Heart left ventricle (tissue), 16 donors: ENCODE data around the gene SACS. TPM values are rescaled to one million over a fixed set of nuclear protein-coding genes. Genes with fewer than 3 reads are reported as not detected.

Source experiments
- ATAC-seq, 4 donors: fragments of 200-7000 bp; cut with Tn5 transposase; one replicate each; pipeline ENCODE4 v1.9.1; 2020 to 2022; ENCODE audit warnings: moderate library complexity in 4 of 4, mild to moderate bottlenecking in 3 of 4, moderate number of reproducible peaks in 1 of 4
- DNase-seq, 5 donors: peaks; one replicate each; pipeline ENCODE4 v3.0.0-alpha.2; 2020
- H3K27ac ChIP-seq, 12 donors: fragments of 200-600 bp; sonication (generic) in 4 of 12; one replicate each; pipeline versions ENCODE4 v1.5.0 to v1.8.0; 2016 to 2022; ENCODE audit warnings: mild to moderate bottlenecking in 2 of 12
- H3K27me3 ChIP-seq, 9 donors: fragments of 200-600 bp; sonication (generic) in 2 of 9; one replicate each; pipeline versions ENCODE4 v1.5.1 to v1.8.0; 2016 to 2022; ENCODE audit warnings: mild to moderate bottlenecking in 3 of 9
- H3K36me3 ChIP-seq, 9 donors: fragments of 200-600 bp; sonication (generic) in 2 of 9; one replicate each; pipeline versions ENCODE4 v1.5.0 to v1.8.0; 2018 to 2022; ENCODE audit warnings: mild to moderate bottlenecking in 2 of 9
- H3K4me1 ChIP-seq, 12 donors: fragments of 200-600 bp; sonication (generic) in 4 of 12; one replicate each; pipeline versions ENCODE4 v1.5.0 to v1.8.0; 2016 to 2022; ENCODE audit warnings: mild to moderate bottlenecking in 3 of 12
- H3K4me3 ChIP-seq, 12 donors: fragments of 200-600 bp; sonication (generic) in 4 of 12; one replicate each; pipeline versions ENCODE4 v1.5.0 to v1.8.0; 2017 to 2022; ENCODE audit warnings: mild to moderate bottlenecking in 9 of 12, moderate library complexity in 4 of 12
- H3K9me3 ChIP-seq, 12 donors: fragments of 200-600 bp; sonication (generic) in 4 of 12; one replicate each; pipeline versions ENCODE4 v1.5.0 to v1.8.0; 2016 to 2022; ENCODE audit warnings: mild to moderate bottlenecking in 1 of 12
- CTCF ChIP-seq, 12 donors: fragments of 200-600 bp; sonication (generic) in 4 of 12; IDR thresholded peaks; one replicate each; pipeline versions ENCODE4 v1.5.0 to v1.8.0; 2018 to 2022; ENCODE audit warnings: antibody characterized with exemption in 12 of 12, mild to moderate bottlenecking in 5 of 12
- POLR2A ChIP-seq, 2 donors: fragments of 450-650 bp; IDR thresholded peaks; one replicate each; pipeline ENCODE4 v1.6.1; 2017; ENCODE audit warnings: antibody characterized with exemption in 2 of 2, mild to moderate bottlenecking in 2 of 2, moderate library complexity in 2 of 2
- WGBS, 4 donors: extraction: QIAGEN DNeasy Blood & Tissue Kit in 2 of 4; methylation state at CpG; one replicate each; pipeline versions ENCODE4 v1.1.5 to v1.1.7; 2013 to 2018; 5-methylcytosine and 5-hydroxymethylcytosine counted together
- intact Hi-C, 10 donors: fragments of 100-400 bp; cut with DNase I; formaldehyde crosslinking; loops; one replicate each; pipeline versions ENCODE4 v1.11.1 to v1.14.2; 2022
- polyA plus RNA-seq, 2 donors: library from polyadenylated mRNA; stranded (reverse); fragments of 200-250 nt; gene quantifications; one replicate each; pipeline ENCODE4 v1.2.3, GENCODE V29; 2013
- total RNA-seq, 9 donors: library from RNA; depleted of rRNA in 2 of 9; stranded (reverse); fragments of >200 nt in 2 of 9; fragmentation: NEBNext Ultra II Directional in 3 of 9; extraction: Animal tissue kit (Norgen Biotek cat#: 25700) in 3 of 9; gene quantifications; one replicate each; pipeline versions ENCODE4 v1.1.0 to v1.2.4, GENCODE V29; 2016 to 2023
- donor health status: ischemic (EF 13 %, LVEDD 7.1; RV severe dilation, severe dysfunction).
- donor health status: healthy with polysubstance abuse.
- donor health status: DM: no; HTN: yes; CAD: no.
- donor health status: DM: no; HTN: no; CAD: no.
- donor health status: ischemic (EF 25% LVEDD 6.9; RV normal size, moderate dysfunction).
- donor health status: ischemic (EF 25% LVEDD 5.7; RV mildly dilated, moderate dysfunction).
- donor health status: healthy.
- donor health status: DM: yes; HTN: yes; CAD: no.
- donor health status: ischemic (EF 35%, LVEDD 5.7; RV mildly dilated, moderate dysfunction).
- donor health status: nonischemic (EF 11% LVEDD 7.7; RV severe dilation, severe dysfunction).
- donor health status: DM: yes; HTN: yes; CAD: no.
- donor health status: PGD.
- donor health status: ischemic (EF 29% LVEDD 5.4; RV normal size, mild dysfunction).
- donor health status: nonischemic (EF 23%, LVEDD 6.1; RV moderate dilation, normal function).

The SACS gene
- total and polyA plus RNA-seq, 11 donors: 2.8 to 29.3 (median 19.7) TPM

GRCh38 chr13:23385931-23386330, 47.6 kb downstream of the SACS start:
- TF ChIP-seq CTCF (IDR thresholded peaks at IDR 0.05): no peak
- TF ChIP-seq POLR2A (IDR thresholded peaks at IDR 0.05): no peak
- H3K4me1 ChIP-seq: peaks cover 0 to 11% (median 4%) of the 10 kb centered on the region in 12 donors
- intact Hi-C loops: no loop called here
- no peak for DNase-seq
- 94 to 100% (median 95%) methylated on average over 3 of the region's 3 CpGs for WGBS, 4 donors
- H3K9me3 ChIP-seq: no peaks in the 10 kb centered on the region
- no peaks in the 10 kb centered on the region for H3K27me3 ChIP-seq
- ATAC-seq: no peak
- H3K36me3 ChIP-seq: no peaks in the 10 kb centered on the region
- no peak overlapping the region for H3K4me3 ChIP-seq
- no peak overlapping the region for H3K27ac ChIP-seq

GRCh38 chr13:23384111-23384510, 49.4 kb downstream of the SACS start:
- no peaks in the 10 kb centered on the region for H3K9me3 ChIP-seq
- TF ChIP-seq POLR2A (IDR thresholded peaks at IDR 0.05) (no peak), CTCF (IDR thresholded peaks at IDR 0.05) (no peak)
- H3K4me3 ChIP-seq: no peak overlapping the region
- DNase-seq (no peak), ATAC-seq (no peak)
- WGBS, 4 donors: 82 to 93% (median 91%) methylated on average over 3 to 4 of the region's 4 CpGs
- H3K36me3 ChIP-seq: no peaks in the 10 kb centered on the region
- H3K27ac ChIP-seq: no peak overlapping the region
- H3K27me3 ChIP-seq: no peaks in the 10 kb centered on the region
- peaks cover 0 to 14% (median 6%) of the 10 kb centered on the region in 12 donors for H3K4me1 ChIP-seq
- intact Hi-C loops: no loop called here

GRCh38 chr13:23383151-23383550, 50.4 kb downstream of the SACS start:
- intact Hi-C loops: no loop called here
- Histone ChIP-seq H3K4me1 (peaks cover 0 to 17% (median 11%) of the 10 kb centered on the region in 12 donors), H3K36me3 (no peaks in the 10 kb centered on the region), H3K27me3 (no peaks in the 10 kb centered on the region), H3K4me3 (no peak overlapping the region), H3K9me3 (no peaks in the 10 kb centered on the region), H3K27ac (no peak overlapping the region)
- 92 to 94% (median 93%) methylated on average over 6 of the region's 6 CpGs for WGBS, 4 donors
- ATAC-seq: no peak
- no peak for TF ChIP-seq POLR2A (IDR thresholded peaks at IDR 0.05)
- TF ChIP-seq CTCF (IDR thresholded peaks at IDR 0.05): no peak
- no peak for DNase-seq

- intact Hi-C loops: no loop called here
- TF ChIP-seq POLR2A (IDR thresholded peaks at IDR 0.05) (no peak), CTCF (IDR thresholded peaks at IDR 0.05) (no peak)
Observed at GRCh38 chr13:23381866-23382265, 51.6 kb downstream of the SACS start.

More at GRCh38 chr13:23381866-23382265, 51.6 kb downstream of the SACS start:
- Histone ChIP-seq H3K4me1 (peaks cover 3 to 28% (median 21%) of the 10 kb centered on the region in 12 donors), H3K27me3 (no peaks in the 10 kb centered on the region), H3K36me3 (no peaks in the 10 kb centered on the region), H3K9me3 (no peaks in the 10 kb centered on the region), H3K27ac (no peak overlapping the region), H3K4me3 (no peak overlapping the region)
- ATAC-seq (no peak), DNase-seq (no peak)
- 21 to 43% (median 27%) methylated on average over 6 of the region's 6 CpGs for WGBS, 4 donors
